Brain microvascular endothelial cell (primary cell): Measurements from ENCODE around the gene SV2B.

Experiments used
- DNase-seq: peaks from one replicate; pipeline ENCODE4 v3.0.0-alpha.2; 2020
- H3K27ac ChIP-seq: fragments of 250-450 bp; sonication (Bioruptor Pico); 2 replicates; pipeline ENCODE4 v1.5.1; 2020; ENCODE audit warnings: mild to moderate bottlenecking, moderate library complexity
- H3K27me3 ChIP-seq: fragments of 250-450 bp; sonication (Bioruptor Pico); replicated peaks from 2 replicates; pipeline ENCODE4 v1.5.1; 2020; ENCODE audit warnings: mild to moderate bottlenecking
- H3K36me3 ChIP-seq: fragments of 250-450 bp; sonication (Bioruptor Pico); replicated peaks from 2 replicates; pipeline ENCODE4 v1.5.1; 2020; ENCODE audit warnings: mild to moderate bottlenecking
- H3K4me3 ChIP-seq: 2 replicates; pipeline ENCODE4 v1.5.1; 2011; ENCODE audit warnings: low read depth, mild to moderate bottlenecking, control low read depth, low read length, moderate library complexity
- in situ Hi-C: cut with HindIII; loops from 2 replicates; pipeline ENCODE4 v1.10.0; 2017; ENCODE audit warnings: low sequenced_read_pairs, low pct_ligation_motif_present
- TF ChIP-seq, protein P1 (sequence below): IDR thresholded peaks from 2 replicates; pipeline ENCODE4 v1.5.1; 2011; ENCODE audit warnings: low read depth, mild to moderate bottlenecking, moderate library complexity, low read length, control low read depth, inconsistent platforms; ENCODE audit errors: missing control alignments

The SV2B gene

DNA sequence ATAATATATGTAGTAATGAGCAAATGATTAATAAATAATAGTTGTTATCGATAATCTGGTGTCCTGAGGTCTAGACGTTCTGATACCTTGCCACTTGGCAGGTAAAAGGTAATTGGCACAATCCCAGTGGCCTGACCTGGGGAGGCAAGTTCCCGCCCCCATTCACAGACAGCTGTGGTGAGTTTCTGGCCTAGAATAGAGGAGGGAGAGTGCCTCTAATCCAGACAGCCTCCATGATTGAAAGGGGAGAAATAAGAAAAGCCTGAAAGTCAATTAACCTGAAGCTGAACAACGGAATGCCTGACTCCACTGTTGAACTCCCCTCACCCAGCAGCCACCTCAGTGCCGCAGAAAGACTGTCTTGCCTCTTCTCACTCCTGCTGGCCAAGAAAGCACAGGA lies 38.1 kb upstream of the SV2B start:
- Histone ChIP-seq H3K4me3 (no peak overlapping the region), H3K27ac (no peak overlapping the region), H3K36me3 (no peaks in the 10 kb centered on the region), H3K27me3 (no peaks in the 10 kb centered on the region)
- no peak for DNase-seq
- TF ChIP-seq, protein P1, sequence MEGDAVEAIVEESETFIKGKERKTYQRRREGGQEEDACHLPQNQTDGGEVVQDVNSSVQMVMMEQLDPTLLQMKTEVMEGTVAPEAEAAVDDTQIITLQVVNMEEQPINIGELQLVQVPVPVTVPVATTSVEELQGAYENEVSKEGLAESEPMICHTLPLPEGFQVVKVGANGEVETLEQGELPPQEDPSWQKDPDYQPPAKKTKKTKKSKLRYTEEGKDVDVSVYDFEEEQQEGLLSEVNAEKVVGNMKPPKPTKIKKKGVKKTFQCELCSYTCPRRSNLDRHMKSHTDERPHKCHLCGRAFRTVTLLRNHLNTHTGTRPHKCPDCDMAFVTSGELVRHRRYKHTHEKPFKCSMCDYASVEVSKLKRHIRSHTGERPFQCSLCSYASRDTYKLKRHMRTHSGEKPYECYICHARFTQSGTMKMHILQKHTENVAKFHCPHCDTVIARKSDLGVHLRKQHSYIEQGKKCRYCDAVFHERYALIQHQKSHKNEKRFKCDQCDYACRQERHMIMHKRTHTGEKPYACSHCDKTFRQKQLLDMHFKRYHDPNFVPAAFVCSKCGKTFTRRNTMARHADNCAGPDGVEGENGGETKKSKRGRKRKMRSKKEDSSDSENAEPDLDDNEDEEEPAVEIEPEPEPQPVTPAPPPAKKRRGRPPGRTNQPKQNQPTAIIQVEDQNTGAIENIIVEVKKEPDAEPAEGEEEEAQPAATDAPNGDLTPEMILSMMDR, result no peak
- in situ Hi-C loops, result no loop called here

DNA sequence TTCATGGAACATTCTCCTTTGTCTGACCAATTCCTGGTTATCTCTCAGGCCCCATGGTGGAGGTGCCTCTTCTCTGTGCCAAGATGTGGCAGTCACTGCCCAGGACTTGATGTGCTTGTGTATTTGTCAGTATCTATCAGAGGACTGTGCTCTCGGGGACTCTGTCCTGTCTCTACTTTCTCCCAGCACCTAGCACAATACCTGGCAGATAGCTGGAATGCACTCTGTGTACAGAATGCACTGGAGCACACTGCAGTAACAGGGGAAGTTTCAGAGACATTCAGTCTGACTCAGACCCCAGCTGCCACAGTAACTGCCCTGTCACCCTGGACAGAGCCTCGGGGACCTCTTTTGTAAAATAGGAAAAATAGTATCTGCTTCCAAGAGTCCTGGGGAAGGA lies 34.6 kb upstream of the SV2B start:
- no peaks in the 10 kb centered on the region for H3K27me3 ChIP-seq
- H3K36me3 ChIP-seq, result no peaks in the 10 kb centered on the region
- TF ChIP-seq, protein P1, result no peak
- no peak overlapping the region for H3K4me3 ChIP-seq
- no peak for DNase-seq
- no peak overlapping the region for H3K27ac ChIP-seq
- in situ Hi-C loops, result no loop called here

DNA sequence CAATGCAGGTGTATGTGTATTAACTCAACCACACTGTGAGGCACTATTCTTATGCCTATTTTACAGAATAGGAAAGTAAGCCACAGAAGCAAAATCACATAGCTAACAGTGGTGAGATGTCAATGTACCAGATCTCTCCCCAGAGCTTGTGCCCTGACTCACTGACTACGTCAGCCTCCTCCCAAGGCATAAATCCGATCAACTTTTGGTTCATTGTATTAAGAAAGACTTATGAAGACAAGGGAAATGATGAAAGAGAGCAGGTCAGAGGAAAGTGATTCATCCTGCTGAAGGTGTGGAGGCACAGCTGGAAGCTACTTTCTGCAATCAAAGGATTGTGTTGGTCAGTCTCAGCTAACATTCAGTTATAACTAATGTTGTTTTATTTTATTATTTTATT lies 33.0 kb upstream of the SV2B start:
- in situ Hi-C loops, result no loop called here
- Histone ChIP-seq H3K4me3 (no peak overlapping the region), H3K27ac (no peak overlapping the region), H3K36me3 (no peaks in the 10 kb centered on the region), H3K27me3 (no peaks in the 10 kb centered on the region)
- no peak for DNase-seq
- TF ChIP-seq, protein P1, result no peak

DNA sequence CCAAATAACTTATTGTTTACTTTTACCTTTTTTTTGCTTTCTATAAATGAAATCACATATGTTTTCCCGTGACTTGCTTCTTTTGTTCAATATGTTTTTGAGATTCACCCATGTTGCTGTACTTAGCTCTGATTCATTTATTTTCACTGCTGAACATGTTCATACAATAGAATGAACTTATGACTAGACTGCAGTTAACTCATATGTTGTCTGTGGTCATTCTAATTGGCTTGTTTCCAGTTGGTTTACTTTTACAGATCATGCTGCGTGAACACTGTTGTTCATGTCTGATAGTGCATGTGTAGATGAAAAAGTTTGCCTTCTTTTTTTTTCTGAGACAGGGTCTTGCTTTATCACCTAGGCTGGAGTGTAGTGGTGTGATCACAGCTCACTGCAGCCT lies 31.6 kb upstream of the SV2B start:
- Histone ChIP-seq H3K27me3 (no peaks in the 10 kb centered on the region), H3K27ac (no peak overlapping the region), H3K36me3 (no peaks in the 10 kb centered on the region), H3K4me3 (no peak overlapping the region)
- in situ Hi-C loops, result no loop called here
- no peak for DNase-seq
- TF ChIP-seq, protein P1, result no peak

DNA sequence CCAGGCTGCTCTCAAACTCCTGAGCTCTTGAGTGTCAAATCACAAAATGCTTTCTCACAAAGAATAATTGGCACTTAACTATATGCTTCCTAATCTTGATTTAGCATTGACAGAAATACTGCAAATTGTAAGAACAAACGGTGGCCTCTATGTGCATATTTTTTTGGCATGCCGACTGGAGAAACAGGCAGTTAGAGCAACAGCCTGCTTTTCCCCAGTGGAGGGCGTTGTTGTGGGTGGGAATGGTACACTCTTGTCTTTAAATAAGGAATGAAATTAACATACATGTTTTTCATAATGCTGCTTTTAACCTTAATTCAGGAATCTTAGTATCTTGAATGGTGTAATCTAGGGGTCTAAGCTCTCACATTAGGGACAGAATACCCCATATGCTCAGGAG lies 31.1 kb upstream of the SV2B start:
- in situ Hi-C loops, result no loop called here
- Histone ChIP-seq H3K4me3 (no peak overlapping the region), H3K36me3 (no peaks in the 10 kb centered on the region), H3K27ac (no peak overlapping the region), H3K27me3 (no peaks in the 10 kb centered on the region)
- TF ChIP-seq, protein P1, result no peak
- no peak for DNase-seq

DNA sequence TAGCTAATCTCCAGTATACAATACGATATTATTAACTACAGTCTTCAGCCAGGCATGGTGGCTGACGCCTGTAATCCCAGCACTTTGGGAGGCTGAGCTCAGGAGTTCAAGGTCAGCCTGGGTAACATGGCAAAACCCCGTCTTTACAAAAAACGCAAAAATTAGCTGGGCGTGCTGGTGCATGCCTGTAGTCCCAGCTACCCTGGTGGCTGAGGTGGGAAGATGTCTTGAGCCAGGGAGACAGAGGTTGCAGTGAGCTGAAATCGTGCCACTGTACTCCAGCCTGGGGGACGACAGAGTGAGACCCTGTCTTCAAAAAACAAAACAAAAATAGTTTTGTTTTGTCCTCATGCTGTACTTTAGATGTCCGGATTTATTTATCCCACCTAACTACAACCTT lies 29.2 kb upstream of the SV2B start:
- DNase-seq, result no peak
- in situ Hi-C loops, result no loop called here
- Histone ChIP-seq H3K36me3 (no peaks in the 10 kb centered on the region), H3K27me3 (no peaks in the 10 kb centered on the region), H3K4me3 (no peak overlapping the region), H3K27ac (no peak overlapping the region)
- TF ChIP-seq, protein P1, result no peak
